Right ventricle myocardium inferior (tissue), 1 donor: ENCODE results near the gene CFHR3. TPM values are rescaled to one million over a fixed set of nuclear protein-coding genes. Genes with fewer than 3 reads are reported as not detected.
"Not testable (repeated sequence)": the region's sequence is repeated elsewhere in the genome, so short reads cannot be mapped to it uniquely, and the experiment has no call there.

Source experiments
- ATAC-seq: fragments of 200-7000 bp; cut with Tn5 transposase; one replicate; pipeline ENCODE4 v1.9.1; 2020; ENCODE audit warnings: mild to moderate bottlenecking, moderate library complexity
- DNase-seq: peaks from one replicate; pipeline ENCODE4 v3.0.0; 2021; ENCODE audit errors: missing footprints
- intact Hi-C: fragments of 100-400 bp; cut with DNase I; formaldehyde crosslinking; loops from one replicate; pipeline ENCODE4 v1.11.0; 2022
- total RNA-seq: library from RNA; stranded (reverse); fragmentation: NEBNext Ultra II Directional; extraction: Animal tissue kit (Norgen Biotek cat#: 25700); gene quantifications from one replicate; pipeline ENCODE4 v1.2.1, GENCODE V29; 2021
- donor health status: DM: no; HTN: yes; CAD: no; lungs with severe emphysema.

Gene CFHR3
- total RNA-seq, 1 donor from 2014 or later, result not detected

- ATAC-seq, DNase-seq, intact Hi-C loops: not testable (repeated sequence)
Observed at GRCh38 chr1:196819531-196819930, 44.9 kb downstream of the CFHR3 start, which contains the start of gene CFHR1. Gene CFHR1, plus strand, starts transcription at chr1:196819731. Its CDS starts 114 bp downstream, at chr1:196819845.

GRCh38 chr1:196827860-196828259 is 53.2 kb downstream of the CFHR3 start:
- DNase-seq, ATAC-seq, intact Hi-C loops: not testable (repeated sequence)

Other genes with a start within 250 kb of the CFHR3 start
- gene KCNT2, start 166.4 kb upstream of the CFHR3 start, total RNA-seq, result 0.81 TPM
- 39.6 TPM for gene CFH, start 122.8 kb upstream of the CFHR3 start, total RNA-seq
- gene CFHR1, start 44.9 kb downstream of the CFHR3 start, total RNA-seq, result not detected
- not detected for gene CFHR4, start 113.2 kb downstream of the CFHR3 start, total RNA-seq
- gene CFHR2, start 168.9 kb downstream of the CFHR3 start, total RNA-seq, result not detected
- not detected for gene CFHR5, start 202.7 kb downstream of the CFHR3 start, total RNA-seq